DND-41 (cell line): ENCODE measurements around the gene HCAR2.

ENCODE experiments used
- ATAC-seq: fragments of 200-7000 bp; cut with Tn5 transposase; 3 replicates; pipeline ENCODE4 v1.9.1; 2021; ENCODE audit warnings: low read depth; ENCODE audit not compliant: insufficient read depth
- DNase-seq: peaks from one replicate; pipeline ENCODE4 v3.0.0-alpha.2; 2020
- H2AFZ ChIP-seq: 2 replicates; pipeline ENCODE4 v1.6.0; 2012; ENCODE audit warnings: low read depth, low read length
- H3K27ac ChIP-seq: 2 replicates; pipeline ENCODE4 v1.5.1; 2012; ENCODE audit warnings: low read length, inconsistent platforms
- H3K27me3 ChIP-seq: fragments of 200-600 bp; sonication (generic); 2 replicates; pipeline ENCODE4 v1.6.0; 2012; ENCODE audit warnings: low read length, mild to moderate bottlenecking, inconsistent platforms; ENCODE audit not compliant: insufficient read depth, poor library complexity
- H3K36me3 ChIP-seq: 2 replicates; pipeline ENCODE4 v1.5.1; 2012; ENCODE audit warnings: low read length, inconsistent platforms; ENCODE audit not compliant: insufficient read depth
- H3K4me1 ChIP-seq: 2 replicates; pipeline ENCODE4 v1.5.1; 2012; ENCODE audit warnings: mild to moderate bottlenecking, low read length; ENCODE audit not compliant: insufficient read depth
- H3K4me2 ChIP-seq: 2 replicates; pipeline ENCODE4 v1.6.0; 2012; ENCODE audit warnings: mild to moderate bottlenecking, moderate library complexity, low read length, inconsistent platforms; ENCODE audit not compliant: insufficient read depth
- H3K4me3 ChIP-seq, 2 experiments: fragments of 200-600 bp in 1 of 2; shearing (Covaris generic) in 1 of 2; 2 replicates each; pipeline ENCODE4 v1.5.1; 2012 to 2016; ENCODE audit warnings: inconsistent platforms in 2 of 2, low read length in 2 of 2, mild to moderate bottlenecking in 2 of 2, low read depth in 1 of 2, moderate library complexity in 1 of 2
- H3K79me2 ChIP-seq: 2 replicates; pipeline ENCODE4 v1.6.0; 2012; ENCODE audit warnings: low read length, inconsistent platforms; ENCODE audit not compliant: insufficient read depth
- H3K9ac ChIP-seq: 2 replicates; pipeline ENCODE4 v1.6.0; 2012; ENCODE audit warnings: low read depth, mild to moderate bottlenecking, inconsistent platforms, low read length, moderate library complexity
- H3K9me3 ChIP-seq: 2 replicates; pipeline ENCODE4 v1.5.1; 2012; ENCODE audit warnings: low read length, moderate library complexity, mild to moderate bottlenecking, inconsistent platforms; ENCODE audit not compliant: insufficient read depth, severe bottlenecking
- H4K20me1 ChIP-seq: 2 replicates; pipeline ENCODE4 v1.6.0; 2012; ENCODE audit warnings: low read length; ENCODE audit not compliant: insufficient read depth
- CTCF ChIP-seq: IDR thresholded peaks from 2 replicates; pipeline ENCODE4 v1.5.1; 2012; ENCODE audit warnings: borderline replicate concordance, low read length, moderate library complexity, mild to moderate bottlenecking; ENCODE audit not compliant: poor library complexity, severe bottlenecking; ENCODE audit errors: extremely low read depth
- EZH2 ChIP-seq: IDR thresholded peaks from 3 replicates; pipeline ENCODE4 v1.6.1; 2012; ENCODE audit warnings: borderline replicate concordance, low read depth, mild to moderate bottlenecking, moderate library complexity, low read length, inconsistent platforms; ENCODE audit not compliant: severe bottlenecking

The HCAR2 gene

DNA sequence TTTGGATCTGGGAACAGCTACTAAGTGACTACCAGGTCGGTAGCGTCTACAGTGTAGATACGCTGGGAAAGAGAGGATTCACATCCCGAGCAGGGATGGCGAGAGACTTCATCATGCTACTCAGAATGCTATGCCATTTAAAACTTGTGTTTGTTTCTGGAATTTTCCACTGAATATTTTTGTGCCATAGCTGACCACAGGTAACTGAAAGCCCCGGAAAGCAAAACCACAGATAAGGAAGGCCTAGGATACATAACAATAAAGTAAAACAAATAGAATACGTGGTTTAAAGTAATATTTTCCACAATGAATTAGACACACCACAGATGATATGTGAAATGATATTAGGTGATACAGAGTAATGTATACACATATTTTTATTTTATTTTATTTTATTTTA is 35.4 kb upstream of the HCAR2 start:
- no peaks in the 10 kb centered on the region for H3K27me3 ChIP-seq
- no peaks in the 10 kb centered on the region for H3K79me2 ChIP-seq
- H3K9me3 ChIP-seq: no peaks in the 10 kb centered on the region
- DNase-seq: no peak
- H3K4me2 ChIP-seq: no peak overlapping the region
- H2AFZ ChIP-seq: no peak overlapping the region
- H4K20me1 ChIP-seq: no peaks in the 10 kb centered on the region
- no peak overlapping the region for H3K4me3 ChIP-seq
- H3K4me1 ChIP-seq: no peaks in the 10 kb centered on the region
- no peak overlapping the region for H3K9ac ChIP-seq
- TF ChIP-seq EZH2 (no peak), CTCF (no peak)
- H3K27ac ChIP-seq: no peak overlapping the region
- H3K36me3 ChIP-seq: no peaks in the 10 kb centered on the region
- ATAC-seq: no peak

DNA sequence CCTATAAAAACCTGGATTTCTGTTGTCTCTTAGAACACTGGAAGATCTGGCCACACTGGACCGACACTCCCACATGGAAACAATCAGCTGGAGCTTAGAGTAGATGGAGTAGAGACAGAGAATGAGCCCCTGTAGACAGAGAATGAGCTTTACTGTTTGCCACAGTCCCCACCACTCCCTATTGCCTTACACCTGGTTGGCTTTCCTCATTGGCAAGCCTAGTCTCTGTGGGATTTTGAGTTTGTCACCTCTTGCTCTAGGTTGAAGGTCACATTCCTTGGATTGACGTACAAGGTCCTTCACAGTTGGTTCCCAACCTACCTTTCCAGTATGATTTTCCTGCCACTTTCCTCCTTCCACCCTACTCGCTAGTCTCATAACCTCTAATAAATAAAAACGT is 29.5 kb upstream of the HCAR2 start:
- H3K4me3 ChIP-seq: no peak overlapping the region
- no peaks in the 10 kb centered on the region for H4K20me1 ChIP-seq
- H3K79me2 ChIP-seq: no peaks in the 10 kb centered on the region
- H3K4me2 ChIP-seq: no peak overlapping the region
- H3K4me1 ChIP-seq: no peaks in the 10 kb centered on the region
- H3K27me3 ChIP-seq: no peaks in the 10 kb centered on the region
- DNase-seq (no peak), ATAC-seq (no peak)
- H3K27ac ChIP-seq: no peak overlapping the region
- H3K9me3 ChIP-seq: no peaks in the 10 kb centered on the region
- H2AFZ ChIP-seq: no peak overlapping the region
- H3K36me3 ChIP-seq: no peaks in the 10 kb centered on the region
- TF ChIP-seq CTCF: no peak
- no peak for TF ChIP-seq EZH2
- H3K9ac ChIP-seq: no peak overlapping the region

- no peaks in the 10 kb centered on the region for H3K79me2 ChIP-seq
- H4K20me1 ChIP-seq: no peaks in the 10 kb centered on the region
- H3K4me2 ChIP-seq: no peak overlapping the region
- DNase-seq (no peak), ATAC-seq (no peak)
- no peak overlapping the region for H3K4me3 ChIP-seq
- TF ChIP-seq EZH2: no peak
- TF ChIP-seq CTCF: no peak
- H3K9ac ChIP-seq: no peak overlapping the region
- no peaks in the 10 kb centered on the region for H3K9me3 ChIP-seq
- no peak overlapping the region for H3K27ac ChIP-seq
- H3K4me1 ChIP-seq: no peaks in the 10 kb centered on the region
- H2AFZ ChIP-seq: no peak overlapping the region
- no peaks in the 10 kb centered on the region for H3K36me3 ChIP-seq
- no peaks in the 10 kb centered on the region for H3K27me3 ChIP-seq
Observed at GRCh38 chr12:122732170-122732569, 29.0 kb upstream of the HCAR2 start.
